Liver (tissue), 9 donors: Measurements from ENCODE around the gene KLKB1. TPM values are rescaled to one million over a fixed set of nuclear protein-coding genes. Genes with fewer than 3 reads are reported as not detected.

ENCODE experiments used
- DNase-seq: peaks from one replicate; pipeline ENCODE4 v3.0.0-alpha.2; 2017; ENCODE audit warnings: low spot score
- H3K27ac ChIP-seq, 2 donors: one replicate each; pipeline ENCODE4 v1.7.0; 2013; ENCODE audit warnings: inconsistent platforms in 2 of 2, low read length in 2 of 2, control low read depth in 1 of 2, low read depth in 1 of 2, mild to moderate bottlenecking in 1 of 2
- H3K27me3 ChIP-seq, 4 donors: one replicate each; pipeline versions ENCODE4 v1.6.1 to v1.7.0; 2013; ENCODE audit warnings: low read length in 3 of 4, inconsistent platforms in 1 of 4, mild to moderate bottlenecking in 1 of 4, moderate library complexity in 1 of 4; ENCODE audit not compliant: control insufficient read depth in 4 of 4, insufficient read depth in 4 of 4
- H3K36me3 ChIP-seq, 4 donors: one replicate each; pipeline versions ENCODE4 v1.6.1 to v1.7.0; 2013; ENCODE audit warnings: low read length in 3 of 4, mild to moderate bottlenecking in 3 of 4, low read depth in 1 of 4, moderate library complexity in 1 of 4; ENCODE audit not compliant: control insufficient read depth in 4 of 4, insufficient read depth in 3 of 4
- H3K4me1 ChIP-seq, 4 donors: one replicate each; pipeline versions ENCODE4 v1.6.1 to v1.7.0; 2013; ENCODE audit warnings: low read length in 3 of 4, mild to moderate bottlenecking in 3 of 4, moderate library complexity in 1 of 4; ENCODE audit not compliant: control insufficient read depth in 4 of 4, insufficient read depth in 4 of 4
- H3K4me3 ChIP-seq, 3 donors: one replicate each; pipeline versions ENCODE4 v1.6.1 to v1.7.0; 2013; ENCODE audit warnings: low read length in 3 of 3, control low read depth in 1 of 3, low read depth in 1 of 3, mild to moderate bottlenecking in 1 of 3
- H3K9ac ChIP-seq, 2 donors: one replicate each; pipeline ENCODE4 v1.7.0; 2013; ENCODE audit warnings: low read length in 2 of 2, mild to moderate bottlenecking in 2 of 2, moderate library complexity in 2 of 2, control low read depth in 1 of 2, low read depth in 1 of 2
- H3K9me3 ChIP-seq, 4 donors: one replicate each; pipeline versions ENCODE4 v1.6.1 to v1.7.0; 2013; ENCODE audit warnings: low read length in 3 of 4; ENCODE audit not compliant: control insufficient read depth in 4 of 4
- ATF3 ChIP-seq: IDR thresholded peaks from 2 replicates; pipeline ENCODE4 v1.6.1; 2016; ENCODE audit warnings: antibody characterized with exemption
- CTCF ChIP-seq: fragments of 150-350 bp; IDR thresholded peaks from 2 replicates; pipeline ENCODE4 v1.5.1; 2017; ENCODE audit warnings: improper control_type of control experiment, low read depth, low read length; ENCODE audit not compliant: missing input control
- EGR1 ChIP-seq, 2 donors: IDR thresholded peaks; 2 replicates each; pipeline ENCODE4 v1.6.1; 2016 to 2018; ENCODE audit warnings: antibody characterized with exemption in 2 of 2, low read depth in 2 of 2
- FOXA1 ChIP-seq: IDR thresholded peaks from 2 replicates; pipeline ENCODE4 v1.6.1; 2016; ENCODE audit warnings: antibody characterized with exemption
- FOXA2 ChIP-seq: IDR thresholded peaks from 2 replicates; pipeline ENCODE4 v1.6.1; 2016; ENCODE audit warnings: antibody characterized with exemption
- GABPA ChIP-seq, 2 donors: IDR thresholded peaks in 1 of 2; conservative IDR thresholded peaks in 1 of 2; 2 replicates each; pipeline ENCODE4 v1.6.1; 2016; ENCODE audit warnings: antibody characterized with exemption in 2 of 2, mild to moderate bottlenecking in 1 of 2, moderate library complexity in 1 of 2
- HNF4A ChIP-seq, 2 donors: conservative IDR thresholded peaks; 2 replicates each; pipeline ENCODE4 v1.6.1; 2016; ENCODE audit warnings: antibody characterized with exemption in 2 of 2, mild to moderate bottlenecking in 2 of 2
- HNF4G ChIP-seq: IDR thresholded peaks from 2 replicates; pipeline ENCODE4 v1.6.1; 2016; ENCODE audit warnings: antibody characterized with exemption
- JUND ChIP-seq, 2 donors: IDR thresholded peaks; 2 replicates each; pipeline ENCODE4 v1.6.1; 2016; ENCODE audit warnings: antibody characterized with exemption in 2 of 2
- MAX ChIP-seq: IDR thresholded peaks from 2 replicates; pipeline ENCODE4 v1.6.1; 2016; ENCODE audit warnings: antibody characterized with exemption
- NR2F2 ChIP-seq: IDR thresholded peaks from 2 replicates; pipeline ENCODE4 v1.6.1; 2016; ENCODE audit warnings: antibody characterized with exemption
- RAD21 ChIP-seq, 2 donors: IDR thresholded peaks; 2 replicates each; pipeline ENCODE4 v1.6.1; 2016; ENCODE audit warnings: antibody characterized with exemption in 2 of 2, mild to moderate bottlenecking in 2 of 2
- RXRA ChIP-seq, 2 donors: IDR thresholded peaks; 2 replicates each; pipeline ENCODE4 v1.6.1; 2017 to 2018; ENCODE audit warnings: antibody characterized with exemption in 2 of 2, mild to moderate bottlenecking in 1 of 2
- SP1 ChIP-seq: IDR thresholded peaks from 2 replicates; pipeline ENCODE4 v1.6.1; 2018; ENCODE audit warnings: antibody characterized with exemption, mild to moderate bottlenecking
- TAF1 ChIP-seq: conservative IDR thresholded peaks from 2 replicates; pipeline ENCODE4 v1.6.1; 2016; ENCODE audit warnings: antibody characterized with exemption, mild to moderate bottlenecking
- YY1 ChIP-seq: IDR thresholded peaks from 2 replicates; pipeline ENCODE4 v1.6.1; 2016; ENCODE audit warnings: antibody characterized with exemption, mild to moderate bottlenecking
- WGBS: extraction: QIAGEN DNeasy Blood & Tissue Kit; methylation state at CpG from one replicate; pipeline ENCODE4 v1.1.7; 2013; 5-methylcytosine and 5-hydroxymethylcytosine counted together
- polyA plus RNA-seq, 2 donors: library from polyadenylated mRNA; stranded (reverse) in 1 of 2; unstranded in 1 of 2; fragments of 200-250 nt in 1 of 2; fragments of >200 nt in 1 of 2; fragmentation: Nextera tagmentation in 1 of 2; extraction: Ambion mirVana in 1 of 2; gene quantifications; one replicate each; pipeline versions ENCODE4 v1.2.1 to v1.2.3, GENCODE V29; 2013 to 2015
- total RNA-seq, 2 donors: library from RNA; depleted of rRNA; stranded (reverse); fragments of >200 nt; gene quantifications; one replicate each; pipeline ENCODE4 v1.2.3, GENCODE V29; 2014
- TF ChIP-seq, protein P1 (sequence below): IDR thresholded peaks from 2 replicates; pipeline ENCODE4 v1.6.1; 2016; ENCODE audit warnings: antibody characterized with exemption, mild to moderate bottlenecking
- TF ChIP-seq, protein P2 (sequence below): IDR thresholded peaks from 2 replicates; pipeline ENCODE4 v1.6.1; 2016; ENCODE audit warnings: antibody characterized with exemption
- donor health status: healthy.
- donor health status: healthy.
- donor health status: healthy.
- donor health status: healthy.
- donor health status: healthy.

KLKB1 gene
- total and polyA plus RNA-seq, 4 donors, result 36.5 to 78.9 (median 60.2) TPM

DNA sequence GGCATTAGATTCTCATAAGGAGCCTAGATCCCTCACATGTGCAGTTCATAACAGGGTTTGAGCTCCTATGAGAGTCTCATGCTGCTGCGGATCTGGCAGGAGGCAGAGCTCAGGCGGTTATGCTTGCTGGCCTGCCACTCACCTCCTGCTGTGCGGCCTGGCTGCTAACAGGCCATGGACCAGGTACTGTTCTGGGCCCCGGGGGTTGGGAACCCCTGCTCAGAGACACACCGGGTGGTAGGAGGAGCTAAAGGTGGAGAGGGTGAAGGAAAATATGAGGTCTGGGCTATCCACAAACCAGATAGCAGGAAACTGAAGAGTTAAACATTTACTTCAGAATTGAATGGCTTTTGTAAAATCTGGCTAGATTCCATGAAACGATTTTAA, 32.8 kb downstream of the KLKB1 start:
- DNase-seq, result peak; percentile 56
- Histone ChIP-seq H3K9me3 (no peaks in the 10 kb centered on the region), H3K27me3 (no peaks in the 10 kb centered on the region), H3K9ac (peak overlapping the region; percentile 27 to 58), H3K4me1 (peaks cover 14 to 63% (median 35%) of the 10 kb centered on the region in 4 donors), H3K36me3 (peaks cover 0 to 19% (median 2%) of the 10 kb centered on the region in 4 donors), H3K4me3 (peak overlapping the region in 1 of 3 donors; percentile 28), H3K27ac (peak overlapping the region; percentile 95 to 99)
- no peak for TF ChIP-seq HNF4G
- TF ChIP-seq, protein P1, sequence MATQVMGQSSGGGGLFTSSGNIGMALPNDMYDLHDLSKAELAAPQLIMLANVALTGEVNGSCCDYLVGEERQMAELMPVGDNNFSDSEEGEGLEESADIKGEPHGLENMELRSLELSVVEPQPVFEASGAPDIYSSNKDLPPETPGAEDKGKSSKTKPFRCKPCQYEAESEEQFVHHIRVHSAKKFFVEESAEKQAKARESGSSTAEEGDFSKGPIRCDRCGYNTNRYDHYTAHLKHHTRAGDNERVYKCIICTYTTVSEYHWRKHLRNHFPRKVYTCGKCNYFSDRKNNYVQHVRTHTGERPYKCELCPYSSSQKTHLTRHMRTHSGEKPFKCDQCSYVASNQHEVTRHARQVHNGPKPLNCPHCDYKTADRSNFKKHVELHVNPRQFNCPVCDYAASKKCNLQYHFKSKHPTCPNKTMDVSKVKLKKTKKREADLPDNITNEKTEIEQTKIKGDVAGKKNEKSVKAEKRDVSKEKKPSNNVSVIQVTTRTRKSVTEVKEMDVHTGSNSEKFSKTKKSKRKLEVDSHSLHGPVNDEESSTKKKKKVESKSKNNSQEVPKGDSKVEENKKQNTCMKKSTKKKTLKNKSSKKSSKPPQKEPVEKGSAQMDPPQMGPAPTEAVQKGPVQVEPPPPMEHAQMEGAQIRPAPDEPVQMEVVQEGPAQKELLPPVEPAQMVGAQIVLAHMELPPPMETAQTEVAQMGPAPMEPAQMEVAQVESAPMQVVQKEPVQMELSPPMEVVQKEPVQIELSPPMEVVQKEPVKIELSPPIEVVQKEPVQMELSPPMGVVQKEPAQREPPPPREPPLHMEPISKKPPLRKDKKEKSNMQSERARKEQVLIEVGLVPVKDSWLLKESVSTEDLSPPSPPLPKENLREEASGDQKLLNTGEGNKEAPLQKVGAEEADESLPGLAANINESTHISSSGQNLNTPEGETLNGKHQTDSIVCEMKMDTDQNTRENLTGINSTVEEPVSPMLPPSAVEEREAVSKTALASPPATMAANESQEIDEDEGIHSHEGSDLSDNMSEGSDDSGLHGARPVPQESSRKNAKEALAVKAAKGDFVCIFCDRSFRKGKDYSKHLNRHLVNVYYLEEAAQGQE, result peak; percentile 79
- TF ChIP-seq RAD21 (IDR thresholded peaks at IDR 0.05), result peak in 1 of 2 donors; percentile 33
- no peak for TF ChIP-seq FOXA2
- peak; percentile 90 for TF ChIP-seq TAF1
- TF ChIP-seq FOXA1, result no peak
- TF ChIP-seq HNF4A (conservative IDR thresholded peaks at IDR 0.05), result no peak
- no peak for TF ChIP-seq MAX
- no peak for TF ChIP-seq EGR1 (IDR thresholded peaks at IDR 0.05; ENCODE audit: low read depth in 2 of 2)
- 26% methylated on average over 6 of the region's 6 CpGs for WGBS

- H3K27me3 ChIP-seq, result no peaks in the 10 kb centered on the region
- H3K9me3 ChIP-seq, result no peaks in the 10 kb centered on the region
- H3K4me3 ChIP-seq, result peak overlapping the region in 1 of 3 donors; percentile 13
- H3K9ac ChIP-seq, result peak overlapping the region; percentile 66 to 72
- H3K27ac ChIP-seq, result peak overlapping the region; percentile 95 to 99
- 33% methylated on average over 12 of the region's 12 CpGs for WGBS
- H3K4me1 ChIP-seq, result peaks cover 16 to 63% (median 35%) of the 10 kb centered on the region in 4 donors
- H3K36me3 ChIP-seq, result peaks cover 0 to 19% (median 0%) of the 10 kb centered on the region in 4 donors
- peak; percentile 43 for DNase-seq
- TF ChIP-seq JUND (IDR thresholded peaks at IDR 0.05) (peak; percentile 53 to 90), GABPA (IDR thresholded peaks at IDR 0.05 in 1 of 2, conservative IDR thresholded peaks at IDR 0.05 in 1 of 2) (no peak), TAF1 (no peak), HNF4G (peak; percentile 96), EGR1 (IDR thresholded peaks at IDR 0.05; ENCODE audit: low read depth in 2 of 2) (peak in 1 of 2 donors; percentile 17), NR2F2 (peak; percentile 80), SP1 (peak; percentile 95), RXRA (IDR thresholded peaks at IDR 0.05) (peak; percentile 87 to 92), YY1 (peak; percentile 50), MAX (peak; percentile 91), FOXA1 (no peak), RAD21 (IDR thresholded peaks at IDR 0.05) (peak; percentile 2 to 24), FOXA2 (peak; percentile 67), CTCF (no peak), ATF3 (peak; percentile 70)
- TF ChIP-seq, protein P1, result peak; percentile 27
- TF ChIP-seq, protein P2, sequence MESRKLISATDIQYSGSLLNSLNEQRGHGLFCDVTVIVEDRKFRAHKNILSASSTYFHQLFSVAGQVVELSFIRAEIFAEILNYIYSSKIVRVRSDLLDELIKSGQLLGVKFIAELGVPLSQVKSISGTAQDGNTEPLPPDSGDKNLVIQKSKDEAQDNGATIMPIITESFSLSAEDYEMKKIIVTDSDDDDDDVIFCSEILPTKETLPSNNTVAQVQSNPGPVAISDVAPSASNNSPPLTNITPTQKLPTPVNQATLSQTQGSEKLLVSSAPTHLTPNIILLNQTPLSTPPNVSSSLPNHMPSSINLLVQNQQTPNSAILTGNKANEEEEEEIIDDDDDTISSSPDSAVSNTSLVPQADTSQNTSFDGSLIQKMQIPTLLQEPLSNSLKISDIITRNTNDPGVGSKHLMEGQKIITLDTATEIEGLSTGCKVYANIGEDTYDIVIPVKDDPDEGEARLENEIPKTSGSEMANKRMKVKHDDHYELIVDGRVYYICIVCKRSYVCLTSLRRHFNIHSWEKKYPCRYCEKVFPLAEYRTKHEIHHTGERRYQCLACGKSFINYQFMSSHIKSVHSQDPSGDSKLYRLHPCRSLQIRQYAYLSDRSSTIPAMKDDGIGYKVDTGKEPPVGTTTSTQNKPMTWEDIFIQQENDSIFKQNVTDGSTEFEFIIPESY, result peak; percentile 74
Observed at GRCh38 chr4:186260504-186261448, 33.5 kb downstream of the KLKB1 start.
